ENCODE data around the gene ADAM22.

Gene ADAM22

DNA sequence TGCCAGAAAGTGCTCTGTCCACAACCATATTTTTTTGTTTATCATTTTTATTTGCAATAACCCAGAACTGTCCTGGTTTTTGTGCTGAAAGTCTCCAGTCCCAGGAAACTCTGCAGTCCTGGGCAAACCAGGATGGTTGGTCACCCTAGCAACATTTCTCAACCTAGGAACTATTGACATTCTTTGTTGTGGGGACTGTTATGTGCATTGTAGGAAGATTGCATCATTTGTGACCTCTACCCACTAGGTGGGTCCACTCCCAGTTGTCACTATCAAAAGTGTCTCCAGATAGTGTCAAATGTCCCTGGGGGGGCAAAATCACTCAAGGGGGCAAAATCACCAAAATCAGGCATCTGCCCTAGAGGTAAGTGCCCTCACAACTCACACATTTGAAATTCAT lies 299.8 kb downstream of the ADAM22 start:
- H3K4me3 ChIP-seq (ENCODE audit: low read depth, low read length), result no peak overlapping the region
- in situ Hi-C loops (cut with HindIII; ENCODE audit: low sequenced_read_pairs), result no loop called here
- no peak for DNase-seq (ENCODE audit: low read depth, low spot score)
- TF ChIP-seq CTCF (IDR thresholded peaks at IDR 0.05; ENCODE audit: low read depth, low read length), result no peak

- no peak for TF ChIP-seq CTCF (IDR thresholded peaks at IDR 0.05; ENCODE audit: low read depth, low read length)
- in situ Hi-C loops (cut with HindIII; ENCODE audit: low sequenced_read_pairs), result no loop called here
Observed at GRCh38 chr7:88239852-88240251, 305.8 kb downstream of the ADAM22 start.

GRCh38 chr7:88243345-88243909 lies 309.4 kb downstream of the ADAM22 start:
- peak; percentile 73 for DNase-seq (ENCODE audit: low read depth, low spot score)
- in situ Hi-C loops (cut with HindIII; ENCODE audit: low sequenced_read_pairs), result no loop called here
- peak; percentile 72 for TF ChIP-seq CTCF (IDR thresholded peaks at IDR 0.05; ENCODE audit: low read depth, low read length)
- H3K4me3 ChIP-seq (ENCODE audit: low read depth, low read length), result no peak overlapping the region

More at GRCh38 chr7:88239852-88240251, 305.8 kb downstream of the ADAM22 start:
- H3K4me3 ChIP-seq (ENCODE audit: low read depth, low read length), result no peak overlapping the region
- DNase-seq (ENCODE audit: low read depth, low spot score), result no peak

GRCh38 chr7:88244258-88244657 lies 310.2 kb downstream of the ADAM22 start:
- no peak for TF ChIP-seq CTCF (IDR thresholded peaks at IDR 0.05; ENCODE audit: low read depth, low read length)
- H3K4me3 ChIP-seq (ENCODE audit: low read depth, low read length), result no peak overlapping the region
- in situ Hi-C loops (cut with HindIII; ENCODE audit: low sequenced_read_pairs), result no loop called here
- no peak for DNase-seq (ENCODE audit: low read depth, low spot score)
